HG03558 (cell line): ENCODE measurements around the gene THOC6.

Experiments used
- ATAC-seq: cut with Tn5 transposase; IDR thresholded peaks from one replicate; pipeline ENCODE4 v1.9.1; 2021; ENCODE audit warnings: moderate number of reproducible peaks; ENCODE audit not compliant: unreplicated experiment; ENCODE audit errors: extremely low read depth

THOC6 gene

DNA sequence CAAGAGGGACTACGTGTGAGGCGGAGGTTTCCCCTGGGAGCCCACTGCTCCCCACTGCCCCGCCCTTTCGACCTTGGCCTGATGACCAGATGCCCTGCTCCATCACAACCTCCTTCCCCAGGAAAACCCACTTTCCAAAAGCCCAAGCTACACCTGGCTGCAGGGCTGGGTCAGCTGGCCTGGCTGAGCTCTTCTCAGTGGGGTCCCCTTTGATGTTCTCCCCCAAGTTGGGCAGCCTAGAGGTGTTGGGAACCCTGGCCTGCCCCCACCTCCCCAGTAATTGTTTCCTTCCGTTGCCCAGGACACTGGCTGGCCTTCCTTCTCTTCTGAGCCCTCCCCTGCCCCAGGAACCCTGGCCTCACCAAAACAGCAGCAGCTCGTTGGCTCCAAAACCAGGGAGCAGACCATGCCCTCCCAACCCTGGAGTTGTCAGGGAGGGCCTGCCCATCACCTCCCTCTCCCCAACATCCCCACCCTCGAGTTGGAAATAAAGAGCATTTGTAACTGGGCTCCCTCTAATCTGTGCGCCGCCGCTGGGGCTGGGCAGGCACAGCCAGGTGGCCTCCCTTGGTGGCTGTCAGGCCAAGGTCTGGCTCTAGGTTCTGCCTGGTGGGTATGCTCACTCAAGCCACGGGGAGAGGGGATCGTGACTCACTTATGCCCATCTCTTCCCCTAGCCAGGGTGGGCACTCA is 9.7 kb upstream of the THOC6 start:
- ATAC-seq: no peak

- no peak for ATAC-seq
Measured at GRCh38 chr16:3014971-3015370, 8.9 kb upstream of the THOC6 start.

DNA sequence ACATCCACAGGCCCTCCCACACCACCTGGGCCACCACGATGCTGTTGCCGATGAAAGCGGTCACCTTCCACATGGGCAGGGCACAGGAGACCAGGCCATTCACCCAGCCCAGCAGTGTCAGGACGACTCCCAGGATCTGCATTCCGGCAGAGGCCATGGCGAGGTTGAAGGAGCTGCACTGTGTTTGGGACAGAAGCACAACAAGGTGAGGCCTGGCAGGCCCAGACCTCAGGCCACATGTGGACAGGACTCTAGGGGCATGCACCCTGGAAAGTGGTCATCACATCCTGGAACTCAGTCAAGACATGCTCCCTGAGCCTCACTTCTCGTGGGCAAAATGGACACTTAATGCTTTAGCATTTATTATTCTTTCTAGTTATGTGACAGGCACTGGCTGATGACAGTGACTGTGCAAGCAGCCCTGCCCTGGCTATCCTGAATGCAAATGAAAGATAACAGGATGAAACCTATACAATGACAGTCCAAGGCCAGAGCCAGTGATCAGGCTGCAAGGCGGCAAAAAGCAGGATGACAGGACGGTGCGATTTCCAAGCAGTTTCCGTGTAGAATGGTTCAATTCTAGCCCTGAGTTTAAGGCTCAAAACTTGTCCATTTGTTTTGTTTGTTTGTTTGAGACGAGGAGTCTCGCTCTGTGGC is 7.8 kb upstream of the THOC6 start:
- ATAC-seq: no peak

- no peak for ATAC-seq
Measured at GRCh38 chr16:3017344-3017743, 6.5 kb upstream of the THOC6 start.

DNA sequence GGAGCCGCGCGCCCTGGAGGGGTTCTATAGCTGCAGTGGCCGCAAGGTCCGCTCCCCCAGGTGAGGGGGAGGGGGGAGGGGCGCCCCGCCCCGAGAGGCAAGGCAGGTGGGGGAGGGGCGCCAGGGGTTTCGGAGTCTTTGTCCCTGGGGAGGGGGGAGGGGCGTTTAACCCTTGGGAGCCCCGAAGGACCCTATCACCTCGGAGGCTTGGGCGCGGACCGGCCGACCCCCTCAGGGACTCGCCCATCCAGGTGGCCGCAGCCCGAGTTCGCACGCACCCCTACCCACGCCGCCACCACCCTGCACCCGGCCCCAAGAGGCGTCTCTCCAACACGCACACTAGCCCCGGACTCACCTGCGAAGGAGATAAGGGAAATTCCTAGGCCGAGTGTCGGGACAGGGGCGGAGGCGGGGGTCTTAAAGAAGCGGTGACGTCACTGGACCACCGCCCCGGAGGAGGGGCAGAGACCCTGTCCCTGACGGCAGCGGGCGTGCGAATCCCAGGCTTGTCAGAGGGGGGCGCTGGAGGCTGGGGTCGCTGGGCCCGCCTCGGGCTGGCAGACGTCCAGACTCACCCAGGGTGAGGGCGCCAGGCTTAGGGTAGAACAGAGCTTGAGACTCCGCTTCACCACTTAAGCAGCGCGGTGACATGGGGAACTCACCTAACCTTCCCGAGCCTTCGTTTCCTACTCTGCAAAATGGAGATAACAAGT is 5.9 kb upstream of the THOC6 start, which contains the start of gene CLDN6:
CLDN6 (minus strand) TSS at position 390 of the 713 bp plus-strand sequence. CDS start 2,162 bp downstream, outside the sequence.
- no peak for ATAC-seq

GRCh38 chr16:3019594-3020246 is 4.1 kb upstream of the THOC6 start:
- no peak for ATAC-seq

DNA sequence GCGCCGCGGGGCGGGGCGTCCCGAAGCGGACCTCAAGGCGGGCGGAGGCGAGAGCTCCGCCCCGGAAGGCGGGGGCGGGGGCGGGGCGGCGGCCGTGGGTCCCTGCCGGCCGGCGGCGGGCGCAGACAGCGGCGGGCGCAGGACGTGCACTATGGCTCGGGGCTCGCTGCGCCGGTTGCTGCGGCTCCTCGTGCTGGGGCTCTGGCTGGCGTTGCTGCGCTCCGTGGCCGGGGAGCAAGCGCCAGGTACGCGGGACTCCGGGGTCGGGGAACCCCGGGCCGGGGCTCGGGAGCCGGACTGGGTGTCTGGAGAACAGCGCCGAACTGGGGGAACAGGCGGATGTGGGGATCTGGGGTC is 3.6 kb upstream of the THOC6 start, which contains the start of gene TNFRSF12A:
TNFRSF12A (plus strand) TSS at position 122 of the 357 bp plus-strand sequence; CDS start at position 152, 30 bp downstream.
- ATAC-seq: no peak

GRCh38 chr16:3020604-3021448 is 3.0 kb upstream of the THOC6 start:
- no peak for ATAC-seq

DNA sequence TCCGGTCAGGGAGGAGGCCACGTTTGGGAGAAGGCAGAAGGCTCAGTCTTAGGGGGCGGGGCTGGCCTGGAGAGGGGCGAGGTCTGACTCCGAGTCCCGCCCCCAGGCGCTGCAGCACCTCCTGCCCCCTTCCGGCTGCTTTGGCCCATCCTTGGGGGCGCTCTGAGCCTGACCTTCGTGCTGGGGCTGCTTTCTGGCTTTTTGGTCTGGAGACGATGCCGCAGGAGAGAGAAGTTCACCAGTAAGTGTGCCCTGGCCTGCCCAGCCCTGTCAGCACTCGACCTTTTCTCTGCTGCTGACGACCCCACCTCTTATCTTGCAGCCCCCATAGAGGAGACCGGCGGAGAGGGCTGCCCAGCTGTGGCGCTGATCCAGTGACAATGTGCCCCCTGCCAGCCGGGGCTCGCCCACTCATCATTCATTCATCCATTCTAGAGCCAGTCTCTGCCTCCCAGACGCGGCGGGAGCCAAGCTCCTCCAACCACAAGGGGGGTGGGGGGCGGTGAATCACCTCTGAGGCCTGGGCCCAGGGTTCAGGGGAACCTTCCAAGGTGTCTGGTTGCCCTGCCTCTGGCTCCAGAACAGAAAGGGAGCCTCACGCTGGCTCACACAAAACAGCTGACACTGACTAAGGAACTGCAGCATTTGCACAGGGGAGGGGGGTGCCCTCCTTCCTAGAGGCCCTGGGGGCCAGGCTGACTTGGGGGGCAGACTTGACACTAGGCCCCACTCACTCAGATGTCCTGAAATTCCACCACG is 2.2 kb upstream of the THOC6 start:
- ATAC-seq: no peak

DNA sequence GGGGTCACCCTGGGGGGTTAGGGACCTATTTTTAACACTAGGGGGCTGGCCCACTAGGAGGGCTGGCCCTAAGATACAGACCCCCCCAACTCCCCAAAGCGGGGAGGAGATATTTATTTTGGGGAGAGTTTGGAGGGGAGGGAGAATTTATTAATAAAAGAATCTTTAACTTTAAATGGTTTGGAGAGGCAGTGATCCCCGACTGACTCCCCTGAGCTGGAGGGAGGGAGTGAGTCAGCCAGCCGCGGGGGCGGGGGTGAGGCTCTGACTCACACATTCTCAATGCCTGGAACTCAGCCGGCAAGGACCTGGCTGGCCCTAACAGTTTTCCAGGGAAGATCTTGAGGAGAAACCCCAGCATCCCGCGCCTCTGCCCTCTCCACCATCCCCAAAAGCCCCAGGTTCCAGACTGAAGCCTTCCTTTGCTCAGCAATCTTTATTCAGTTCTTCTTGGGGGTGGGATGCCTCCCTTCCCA is 1.6 kb upstream of the THOC6 start:
- no peak for ATAC-seq

GRCh38 chr16:3022684-3023414 is 986 bp upstream of the THOC6 start:
- no peak for ATAC-seq

- no peak for ATAC-seq
Measured at GRCh38 chr16:3023415-3023668, 493 bp upstream of the THOC6 start.

- ATAC-seq: no peak
Measured at GRCh38 chr16:3025032-3026002, 1.5 kb downstream of the THOC6 start.

GRCh38 chr16:3026003-3026378 is 2.2 kb downstream of the THOC6 start:
- ATAC-seq: no peak

DNA sequence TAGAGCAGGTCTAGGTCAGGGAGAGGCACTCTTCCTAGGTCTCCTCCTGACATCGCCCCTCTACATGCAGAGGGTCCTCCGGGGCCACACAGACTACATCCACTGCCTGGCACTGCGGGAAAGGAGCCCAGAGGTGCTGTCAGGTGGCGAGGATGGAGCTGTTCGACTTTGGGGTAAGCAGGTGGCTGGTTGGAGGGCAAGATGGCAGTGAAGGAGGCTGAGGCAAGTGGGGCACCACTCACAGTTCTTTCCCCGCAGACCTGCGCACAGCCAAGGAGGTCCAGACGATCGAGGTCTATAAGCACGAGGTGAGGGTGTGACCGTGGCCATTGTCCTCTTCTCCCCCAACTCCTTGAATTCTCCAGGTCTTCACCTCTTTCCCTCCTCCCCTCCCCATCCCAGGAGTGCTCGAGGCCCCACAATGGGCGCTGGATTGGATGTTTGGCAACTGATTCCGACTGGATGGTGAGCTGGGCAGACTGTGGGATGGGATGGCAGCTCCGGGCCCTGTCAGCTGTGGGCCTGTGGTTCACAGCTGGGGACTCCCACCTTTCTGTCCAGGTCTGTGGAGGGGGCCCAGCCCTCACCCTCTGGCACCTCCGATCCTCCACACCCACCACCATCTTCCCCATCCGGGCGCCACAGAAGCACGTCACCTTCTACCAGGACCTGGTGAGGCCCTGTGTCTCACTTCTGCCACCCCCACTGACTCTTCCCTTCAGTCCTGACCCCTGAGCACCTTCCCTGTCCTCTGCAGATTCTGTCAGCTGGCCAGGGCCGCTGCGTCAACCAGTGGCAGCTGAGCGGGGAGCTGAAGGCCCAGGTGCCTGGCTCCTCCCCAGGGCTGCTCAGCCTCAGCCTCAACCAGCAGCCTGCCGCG is 3.0 kb downstream of the THOC6 start:
- no peak for ATAC-seq

DNA sequence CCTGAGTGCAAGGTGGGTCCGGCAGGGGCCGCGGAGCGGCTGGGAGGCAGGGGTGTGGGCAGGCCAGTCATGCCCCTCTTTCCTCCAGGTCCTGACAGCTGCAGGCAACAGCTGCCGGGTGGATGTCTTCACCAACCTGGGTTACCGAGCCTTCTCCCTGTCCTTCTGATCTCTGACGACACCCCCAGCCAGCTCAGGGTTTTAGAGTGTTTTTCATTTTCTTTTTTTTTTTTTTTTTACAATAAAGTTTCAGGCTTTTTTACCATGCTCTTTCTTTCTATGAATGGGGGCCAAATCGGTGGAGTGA is 3.6 kb downstream of the THOC6 start:
- ATAC-seq: no peak
